OCI-LY3 (cell line): ENCODE data around the gene IFT88.

Experiments used
- H2AFZ ChIP-seq: fragments of 200-600, 300-600 bp; shearing (Covaris generic); 2 replicates; pipeline ENCODE4 v1.6.0; 2014; ENCODE audit warnings: antibody characterized with exemption, low read depth, low read length
- H3K27ac ChIP-seq: fragments of 200-600, 300-600 bp; sonication (generic); 2 replicates; pipeline ENCODE4 v1.5.1; 2014; ENCODE audit warnings: mild to moderate bottlenecking, low read length, moderate library complexity, mixed read lengths
- H3K27me3 ChIP-seq: fragments of 200-600, 300-600 bp; sonication (generic); 2 replicates; pipeline ENCODE4 v1.6.1; 2014; ENCODE audit warnings: low read depth, low read length, mixed read lengths
- H3K36me3 ChIP-seq: fragments of 200-600, 300-600 bp; sonication (generic); replicated peaks from 2 replicates; pipeline ENCODE3; 2014; ENCODE audit warnings: low read depth, low read length, mixed read lengths
- H3K4me1 ChIP-seq: fragments of 300-600, 200-600 bp; sonication (generic); 2 replicates; pipeline ENCODE4 v1.6.1; 2014; ENCODE audit warnings: low read length, mixed read lengths
- H3K4me2 ChIP-seq: fragments of 200-600, 300-600 bp; sonication (generic); 2 replicates; pipeline ENCODE4 v1.6.1; 2014; ENCODE audit warnings: low read length, mixed read lengths
- H3K4me3 ChIP-seq: fragments of 300-600, 200-600 bp; sonication (generic); 2 replicates; pipeline ENCODE4 v1.5.1; 2014; ENCODE audit warnings: antibody characterized with exemption, mild to moderate bottlenecking, low read length, moderate library complexity
- H3K79me2 ChIP-seq: fragments of 300-600, 200-600 bp; shearing (Covaris generic); 2 replicates; pipeline ENCODE4 v1.6.1; 2014; ENCODE audit warnings: mild to moderate bottlenecking, low read length, mixed read lengths
- H3K9ac ChIP-seq: fragments of 300-600, 200-600 bp; shearing (Covaris generic); 2 replicates; pipeline ENCODE4 v1.6.0; 2014; ENCODE audit warnings: mild to moderate bottlenecking, low read length, moderate library complexity
- H3K9me3 ChIP-seq: fragments of 200-600, 300-600 bp; shearing (Covaris generic); 2 replicates; pipeline ENCODE4 v1.6.1; 2014; ENCODE audit warnings: low read length, mixed read lengths; ENCODE audit not compliant: insufficient read depth
- H4K20me1 ChIP-seq: fragments of 200-600, 300-600 bp; sonication (generic); 2 replicates; pipeline ENCODE4 v1.6.1; 2016; ENCODE audit warnings: low read length, mixed read lengths; ENCODE audit not compliant: insufficient read depth
- CTCF ChIP-seq: fragments of 200-600, 300-600 bp; sonication (generic); IDR thresholded peaks from 2 replicates; pipeline ENCODE4 v1.5.1; 2014; ENCODE audit warnings: antibody characterized with exemption, low read length, low read depth
- EZH2phosphoT487 ChIP-seq: fragments of 200-600 bp; shearing (Covaris generic); IDR thresholded peaks from 2 replicates; pipeline ENCODE4 v1.6.1; 2018; ENCODE audit warnings: antibody characterized with exemption, mixed run types, low read depth

IFT88 gene

GRCh38 chr13:20528452-20528851 lies 38.5 kb upstream of the IFT88 start:
- Histone ChIP-seq H3K4me1 (peaks cover 22% of the 10 kb centered on the region), H3K9ac (no peak overlapping the region), H3K79me2 (peaks cover 5% of the 10 kb centered on the region; the same call in 1 of the 2 replicates), H3K36me3 (no peaks in the 10 kb centered on the region), H3K4me3 (no peak overlapping the region), H2AFZ (0 out of 2 replicates have a peak overlapping the region, but pooled peaks have one; percentile 0), H3K4me2 (peak overlapping the region; percentile 17; the same call in 1 of the 2 replicates), H3K9me3 (peaks cover 14% of the 10 kb centered on the region; the same call in 1 of the 2 replicates), H4K20me1 (no peaks in the 10 kb centered on the region), H3K27ac (no peak overlapping the region), H3K27me3 (no peaks in the 10 kb centered on the region)
- TF ChIP-seq CTCF (no peak), EZH2phosphoT487 (no peak)

GRCh38 chr13:20534038-20534608 lies 32.8 kb upstream of the IFT88 start:
- Histone ChIP-seq H3K27ac (no peak overlapping the region), H2AFZ (no peak overlapping the region), H3K27me3 (no peaks in the 10 kb centered on the region), H3K79me2 (no peaks in the 10 kb centered on the region), H4K20me1 (no peaks in the 10 kb centered on the region), H3K9me3 (peaks cover 26% of the 10 kb centered on the region; the same call in 1 of the 2 replicates), H3K9ac (no peak overlapping the region), H3K4me1 (no peaks in the 10 kb centered on the region), H3K4me2 (no peak overlapping the region), H3K4me3 (no peak overlapping the region), H3K36me3 (no peaks in the 10 kb centered on the region)
- TF ChIP-seq EZH2phosphoT487: no peak
- no peak for TF ChIP-seq CTCF

GRCh38 chr13:20536992-20537391 lies 30.0 kb upstream of the IFT88 start:
- no peak overlapping the region for H3K27ac ChIP-seq
- TF ChIP-seq EZH2phosphoT487 (no peak), CTCF (no peak)
- no peak overlapping the region for H3K4me2 ChIP-seq
- H2AFZ ChIP-seq: no peak overlapping the region
- H3K4me1 ChIP-seq: no peaks in the 10 kb centered on the region
- no peak overlapping the region for H3K4me3 ChIP-seq
- no peaks in the 10 kb centered on the region for H3K79me2 ChIP-seq
- no peaks in the 10 kb centered on the region for H3K27me3 ChIP-seq
- peaks cover 16% of the 10 kb centered on the region; the same call in 1 of the 2 replicates for H3K9me3 ChIP-seq
- no peaks in the 10 kb centered on the region for H4K20me1 ChIP-seq
- no peaks in the 10 kb centered on the region for H3K36me3 ChIP-seq
- H3K9ac ChIP-seq: no peak overlapping the region

GRCh38 chr13:20544201-20544923 lies 22.6 kb upstream of the IFT88 start:
- Histone ChIP-seq H3K4me1 (peaks cover 40% of the 10 kb centered on the region), H3K9ac (peak overlapping the region; percentile 87), H4K20me1 (no peaks in the 10 kb centered on the region), H3K27me3 (no peaks in the 10 kb centered on the region), H3K4me2 (peak overlapping the region; percentile 98), H3K27ac (peak overlapping the region; percentile 85), H3K9me3 (no peaks in the 10 kb centered on the region), H3K79me2 (no peaks in the 10 kb centered on the region), H3K4me3 (peak overlapping the region; percentile 76), H3K36me3 (no peaks in the 10 kb centered on the region), H2AFZ (peak overlapping the region; percentile 65)
- no peak for TF ChIP-seq CTCF
- no peak for TF ChIP-seq EZH2phosphoT487
